PC-9 (cell line): ENCODE results near the gene CCDC54.

ENCODE experiments used
- EZH2 ChIP-seq: fragments of 200-600 bp; sonication (generic); IDR thresholded peaks from 2 replicates; pipeline ENCODE4 v1.8.0; 2017; ENCODE audit warnings: antibody characterized with exemption, low read depth
- TF ChIP-seq, protein P1 (sequence below): fragments of 200-600 bp; sonication (generic); conservative IDR thresholded peaks from 2 replicates; pipeline ENCODE4 v1.6.1; 2017; ENCODE audit warnings: mixed run types, antibody characterized with exemption, mild to moderate bottlenecking, moderate library complexity

DNA sequence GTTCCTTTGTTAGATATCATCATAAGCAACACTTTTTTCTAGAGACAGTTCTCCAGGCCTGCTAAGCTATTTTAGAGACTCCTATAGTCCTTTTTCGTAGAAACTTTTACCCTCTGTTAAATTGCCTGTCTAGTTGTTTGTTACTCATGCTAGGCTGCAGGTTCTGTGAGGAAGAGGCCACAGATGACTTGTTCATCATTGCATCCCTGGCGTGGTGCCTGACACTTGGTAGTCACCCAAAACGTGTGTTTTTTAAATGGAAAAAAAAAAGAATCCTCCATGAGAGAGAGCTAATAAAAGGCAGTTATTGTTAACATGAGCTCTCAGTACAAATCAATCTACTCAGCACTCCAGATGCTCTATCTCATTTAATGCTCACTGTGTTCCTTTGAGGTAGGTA lies 35.1 kb downstream of the CCDC54 start:
- TF ChIP-seq, protein P1, sequence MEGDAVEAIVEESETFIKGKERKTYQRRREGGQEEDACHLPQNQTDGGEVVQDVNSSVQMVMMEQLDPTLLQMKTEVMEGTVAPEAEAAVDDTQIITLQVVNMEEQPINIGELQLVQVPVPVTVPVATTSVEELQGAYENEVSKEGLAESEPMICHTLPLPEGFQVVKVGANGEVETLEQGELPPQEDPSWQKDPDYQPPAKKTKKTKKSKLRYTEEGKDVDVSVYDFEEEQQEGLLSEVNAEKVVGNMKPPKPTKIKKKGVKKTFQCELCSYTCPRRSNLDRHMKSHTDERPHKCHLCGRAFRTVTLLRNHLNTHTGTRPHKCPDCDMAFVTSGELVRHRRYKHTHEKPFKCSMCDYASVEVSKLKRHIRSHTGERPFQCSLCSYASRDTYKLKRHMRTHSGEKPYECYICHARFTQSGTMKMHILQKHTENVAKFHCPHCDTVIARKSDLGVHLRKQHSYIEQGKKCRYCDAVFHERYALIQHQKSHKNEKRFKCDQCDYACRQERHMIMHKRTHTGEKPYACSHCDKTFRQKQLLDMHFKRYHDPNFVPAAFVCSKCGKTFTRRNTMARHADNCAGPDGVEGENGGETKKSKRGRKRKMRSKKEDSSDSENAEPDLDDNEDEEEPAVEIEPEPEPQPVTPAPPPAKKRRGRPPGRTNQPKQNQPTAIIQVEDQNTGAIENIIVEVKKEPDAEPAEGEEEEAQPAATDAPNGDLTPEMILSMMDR: no peak
- TF ChIP-seq EZH2: no peak
